NT2/D1 (cell line): ENCODE results near the gene WNT6.

ENCODE experiments used
- YY1 ChIP-seq: IDR thresholded peaks from 2 replicates; pipeline ENCODE4 v1.6.1; 2011; ENCODE audit not compliant: insufficient read length, insufficient read depth
- ZNF274 ChIP-seq: IDR thresholded peaks from 2 replicates; pipeline ENCODE4 v1.6.1; 2011; ENCODE audit warnings: mild to moderate bottlenecking, low read depth, low read length

DNA sequence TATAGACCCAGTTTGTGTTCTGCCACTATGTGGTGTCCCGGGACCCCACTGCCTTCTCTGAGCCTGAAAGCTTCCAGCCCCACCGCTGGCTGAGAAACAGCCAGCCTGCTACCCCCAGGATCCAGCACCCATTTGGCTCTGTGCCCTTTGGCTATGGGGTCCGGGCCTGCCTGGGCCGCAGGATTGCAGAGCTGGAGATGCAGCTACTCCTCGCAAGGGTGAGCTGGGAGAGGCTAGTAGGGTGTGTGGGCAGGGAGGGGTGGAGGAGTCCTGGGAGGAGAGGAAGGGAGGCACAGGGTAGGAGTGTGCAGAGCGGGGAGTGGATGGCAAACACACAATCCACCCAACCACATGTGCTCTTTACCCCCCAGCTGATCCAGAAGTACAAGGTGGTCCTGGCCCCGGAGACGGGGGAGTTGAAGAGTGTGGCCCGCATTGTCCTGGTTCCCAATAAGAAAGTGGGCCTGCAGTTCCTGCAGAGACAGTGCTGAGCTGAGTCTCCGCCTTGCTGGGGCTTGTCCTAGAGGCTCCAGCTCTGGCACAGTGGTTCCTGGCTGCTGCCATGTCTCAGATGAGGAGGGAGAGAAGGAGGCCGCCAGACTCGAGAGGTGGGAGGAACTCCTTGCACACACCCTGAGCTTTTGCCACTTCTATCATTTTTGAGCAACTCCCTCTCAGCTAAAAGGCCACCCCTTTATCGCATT is 44.9 kb upstream of the WNT6 start:
- no peak for TF ChIP-seq YY1
- no peak for TF ChIP-seq ZNF274
